ENCODE results near the gene MRGPRG. TPM values are rescaled to one million over a fixed set of nuclear protein-coding genes. Genes with fewer than 3 reads are reported as not detected.

The MRGPRG gene
- total and polyA plus RNA-seq, 4 donors: not detected

DNA sequence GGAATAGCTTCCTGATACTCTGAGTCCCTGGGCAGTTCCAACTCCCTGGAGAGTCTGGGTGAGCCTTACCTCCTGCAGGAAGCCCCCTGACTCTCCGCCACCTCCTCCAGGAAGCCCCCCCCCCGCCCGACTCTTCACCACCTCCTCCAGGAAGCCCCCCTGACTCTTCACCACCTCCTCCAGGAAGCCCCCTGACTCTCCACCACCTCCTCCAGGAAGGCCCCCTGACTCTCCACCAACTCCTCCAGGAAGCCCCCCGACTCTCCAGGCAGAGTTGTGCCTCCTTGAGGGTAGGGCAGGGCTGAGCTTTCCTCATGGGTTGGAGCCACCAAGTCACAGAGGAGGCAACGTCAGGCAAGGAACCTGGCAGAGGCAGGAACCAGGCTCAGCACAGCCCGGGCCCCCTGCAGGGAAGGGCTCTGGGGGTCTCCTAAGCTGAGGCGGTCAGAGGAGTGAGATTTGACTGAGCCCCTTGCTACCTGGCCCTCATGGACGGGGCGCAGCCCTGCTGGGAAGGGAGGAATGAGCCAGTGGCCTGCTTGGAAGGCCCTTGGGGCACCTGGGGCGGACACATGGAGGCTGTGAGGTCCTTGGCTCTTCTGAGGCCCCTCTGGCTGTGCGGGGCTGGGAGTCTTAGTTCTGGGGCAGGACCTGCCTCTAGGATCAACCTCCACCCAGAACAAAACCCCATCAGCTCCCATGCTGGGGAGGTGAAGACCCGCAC, 18.1 kb downstream of the MRGPRG start (continued):
- no peak for TF ChIP-seq CTCF (IDR thresholded peaks at IDR 0.05; ENCODE audit: low read depth, low read length, missing input control)
- no peak for TF ChIP-seq TAF1 (conservative IDR thresholded peaks at IDR 0.05)
- no peak for TF ChIP-seq ZBTB33 (IDR thresholded peaks at IDR 0.05)
- no peak for TF ChIP-seq FOXA1 (IDR thresholded peaks at IDR 0.05)
- no peak for TF ChIP-seq FOXA2 (IDR thresholded peaks at IDR 0.05)
- no peak for TF ChIP-seq HNF4G (IDR thresholded peaks at IDR 0.05)

GRCh38 chr11:3199537-3200295, 18.9 kb downstream of the MRGPRG start:
- Histone ChIP-seq H3K27ac (ENCODE audit: low read depth in 1 of 2, low read length in 2 of 2) (no peak overlapping the region), H3K9me3 (ENCODE audit: control insufficient read depth in 4 of 4, low read length in 3 of 4) (no peaks in the 10 kb centered on the region), H3K4me3 (ENCODE audit: low read depth in 1 of 3, low read length in 3 of 3) (no peak overlapping the region), H3K9ac (ENCODE audit: low read depth in 1 of 2, low read length in 2 of 2) (no peak overlapping the region), H3K36me3 (ENCODE audit: control insufficient read depth in 4 of 4, insufficient read depth in 3 of 4, low read depth in 1 of 4, low read length in 3 of 4) (no peaks in the 10 kb centered on the region), H3K4me1 (ENCODE audit: control insufficient read depth in 4 of 4, insufficient read depth in 4 of 4, low read length in 3 of 4) (no peaks in the 10 kb centered on the region), H3K27me3 (ENCODE audit: control insufficient read depth in 4 of 4, insufficient read depth in 4 of 4, low read length in 3 of 4) (peaks cover 0 to 14% (median 1%) of the 10 kb centered on the region in 4 donors)
- no peak for DNase-seq (ENCODE audit: low spot score)
- 70% methylated on average over 19 of the region's 19 CpGs for WGBS
- TF ChIP-seq HNF4A (conservative IDR thresholded peaks at IDR 0.05) (no peak), FOXA2 (IDR thresholded peaks at IDR 0.05) (no peak), REST (IDR thresholded peaks at IDR 0.05) (no peak), RXRA (IDR thresholded peaks at IDR 0.05) (no peak), TAF1 (conservative IDR thresholded peaks at IDR 0.05) (no peak), ZBTB33 (IDR thresholded peaks at IDR 0.05) (no peak)
